HG03432 (cell line): ENCODE results near the gene PDE9A.
"Not testable (repeated sequence)": the region's sequence is repeated elsewhere in the genome, so short reads cannot be mapped to it uniquely, and the experiment has no call there.

Source experiments
- ATAC-seq: cut with Tn5 transposase; IDR thresholded peaks from one replicate; pipeline ENCODE4 v1.9.1; 2021; ENCODE audit warnings: mild to moderate bottlenecking, moderate library complexity; ENCODE audit not compliant: unreplicated experiment

The PDE9A gene

GRCh38 chr21:42624095-42624790, 29.2 kb upstream of the PDE9A start:
- no peak for ATAC-seq

GRCh38 chr21:42624936-42625335, 28.5 kb upstream of the PDE9A start:
- no peak for ATAC-seq

- no peak for ATAC-seq
Measured at GRCh38 chr21:42626171-42626570, 27.2 kb upstream of the PDE9A start.

- ATAC-seq: no peak
Measured at GRCh38 chr21:42627527-42628289, 25.7 kb upstream of the PDE9A start.

GRCh38 chr21:42628466-42629061, 24.9 kb upstream of the PDE9A start:
- ATAC-seq: not testable (repeated sequence)

- no peak for ATAC-seq
Measured at GRCh38 chr21:42629933-42630589, 23.4 kb upstream of the PDE9A start.

GRCh38 chr21:42630626-42631025, 22.8 kb upstream of the PDE9A start:
- no peak for ATAC-seq

GRCh38 chr21:42631142-42631541, 22.3 kb upstream of the PDE9A start:
- no peak for ATAC-seq

GRCh38 chr21:42632336-42632751, 21.1 kb upstream of the PDE9A start:
- ATAC-seq: no peak

GRCh38 chr21:42632771-42633690, 20.4 kb upstream of the PDE9A start:
- ATAC-seq: no peak

- no peak for ATAC-seq
Measured at GRCh38 chr21:42633858-42634257, 19.6 kb upstream of the PDE9A start.

GRCh38 chr21:42635848-42636519, 17.4 kb upstream of the PDE9A start:
- ATAC-seq: no peak

- ATAC-seq: no peak
Measured at GRCh38 chr21:42636520-42637266, 16.7 kb upstream of the PDE9A start.

GRCh38 chr21:42637267-42638041, 16.0 kb upstream of the PDE9A start:
- no peak for ATAC-seq

GRCh38 chr21:42638266-42638863, 15.1 kb upstream of the PDE9A start:
- ATAC-seq: no peak

- ATAC-seq: no peak
Measured at GRCh38 chr21:42639646-42640152, 13.7 kb upstream of the PDE9A start.

GRCh38 chr21:42640486-42640885, 12.9 kb upstream of the PDE9A start:
- ATAC-seq: no peak
